OCI-LY1 (cell line): ENCODE results near the gene LY86.

Experiments
- EZH2 ChIP-seq: fragments of 200-600 bp; sonication (generic), shearing (Covaris generic); IDR thresholded peaks from 2 replicates; pipeline ENCODE4 v1.8.0; 2017; ENCODE audit warnings: borderline replicate concordance, mixed run types, mild to moderate bottlenecking, antibody characterized with exemption, low read length, moderate library complexity, mixed read lengths
- TF ChIP-seq, protein P1 (sequence below): fragments of 200-600 bp; sonication (generic), shearing (Covaris generic); IDR thresholded peaks from 2 replicates; pipeline ENCODE4 v1.5.1; 2017; ENCODE audit warnings: mild to moderate bottlenecking, antibody characterized with exemption, low read length, moderate library complexity, mixed read lengths

DNA sequence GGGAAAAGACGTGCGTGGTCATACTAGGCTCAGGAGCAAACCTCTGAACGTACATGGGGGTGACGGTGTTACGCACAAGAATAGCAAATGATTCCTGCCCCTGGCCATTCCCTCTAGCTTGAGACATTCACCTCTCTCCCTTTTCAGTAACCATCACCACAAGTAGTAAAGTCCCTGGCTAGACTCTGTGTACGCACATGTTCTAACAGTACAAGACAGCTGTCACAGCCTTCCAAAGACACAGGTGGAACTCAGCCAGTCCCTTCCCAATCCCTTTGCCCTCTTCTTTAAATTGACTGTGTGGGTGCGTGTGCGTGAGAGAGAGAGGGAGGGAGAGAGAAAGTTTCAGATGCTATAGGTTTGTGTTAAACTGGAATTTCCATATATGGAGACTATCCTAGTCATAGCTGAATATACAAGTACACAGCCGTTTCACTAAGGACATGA is 67.3 kb downstream of the LY86 start:
- TF ChIP-seq, protein P1, sequence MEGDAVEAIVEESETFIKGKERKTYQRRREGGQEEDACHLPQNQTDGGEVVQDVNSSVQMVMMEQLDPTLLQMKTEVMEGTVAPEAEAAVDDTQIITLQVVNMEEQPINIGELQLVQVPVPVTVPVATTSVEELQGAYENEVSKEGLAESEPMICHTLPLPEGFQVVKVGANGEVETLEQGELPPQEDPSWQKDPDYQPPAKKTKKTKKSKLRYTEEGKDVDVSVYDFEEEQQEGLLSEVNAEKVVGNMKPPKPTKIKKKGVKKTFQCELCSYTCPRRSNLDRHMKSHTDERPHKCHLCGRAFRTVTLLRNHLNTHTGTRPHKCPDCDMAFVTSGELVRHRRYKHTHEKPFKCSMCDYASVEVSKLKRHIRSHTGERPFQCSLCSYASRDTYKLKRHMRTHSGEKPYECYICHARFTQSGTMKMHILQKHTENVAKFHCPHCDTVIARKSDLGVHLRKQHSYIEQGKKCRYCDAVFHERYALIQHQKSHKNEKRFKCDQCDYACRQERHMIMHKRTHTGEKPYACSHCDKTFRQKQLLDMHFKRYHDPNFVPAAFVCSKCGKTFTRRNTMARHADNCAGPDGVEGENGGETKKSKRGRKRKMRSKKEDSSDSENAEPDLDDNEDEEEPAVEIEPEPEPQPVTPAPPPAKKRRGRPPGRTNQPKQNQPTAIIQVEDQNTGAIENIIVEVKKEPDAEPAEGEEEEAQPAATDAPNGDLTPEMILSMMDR: no peak
- TF ChIP-seq EZH2: no peak
